ENCODE measurements around the gene SYNPO2.

The SYNPO2 gene

DNA sequence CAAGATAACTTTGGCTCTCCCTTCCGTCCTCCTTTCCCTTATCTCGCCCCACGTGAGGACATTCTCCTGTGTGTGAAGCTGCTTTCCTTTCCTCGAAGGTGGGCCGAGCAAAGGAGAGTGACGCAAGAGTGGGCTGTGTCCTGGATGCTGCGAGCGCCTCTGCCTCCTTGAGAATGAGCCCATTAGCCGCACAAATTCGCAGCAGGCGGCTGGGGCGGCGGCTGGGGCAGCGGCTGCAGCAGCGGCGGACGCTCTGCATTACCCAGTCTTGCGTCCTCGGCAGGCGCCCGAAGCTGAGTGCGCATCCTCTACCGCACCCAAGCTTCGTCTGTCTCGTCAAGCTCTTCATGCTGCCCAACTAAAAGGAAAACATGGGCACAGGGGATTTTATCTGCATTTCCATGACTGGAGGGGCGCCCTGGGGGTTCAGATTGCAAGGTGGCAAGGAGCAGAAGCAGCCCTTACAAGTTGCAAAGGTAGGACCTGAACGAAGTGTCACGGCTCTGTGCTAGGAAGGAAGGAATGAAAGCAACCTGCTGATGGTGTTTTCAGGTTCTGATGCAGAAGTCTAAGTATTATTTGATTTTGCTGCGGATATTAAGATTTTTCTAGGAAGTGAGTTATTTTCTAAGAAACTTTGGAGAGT is at the start of gene SYNPO2:
Gene SYNPO2 (plus strand): TSS at position 189 of the 646 bp plus-strand sequence. CDS start 183 bp downstream, at position 372.
- TF ChIP-seq CEBPB (IDR thresholded peaks at IDR 0.05), result peak; percentile 88
- no peak for TF ChIP-seq EP300 (IDR thresholded peaks at IDR 0.05; ENCODE audit: borderline replicate concordance)
- no peak for TF ChIP-seq NFIC (IDR thresholded peaks at IDR 0.05)
- TF ChIP-seq TAF1 (IDR thresholded peaks at IDR 0.05; ENCODE audit: low read depth), result no peak
- no peak for TF ChIP-seq MAX (IDR thresholded peaks at IDR 0.05)
- TF ChIP-seq USF1 (IDR thresholded peaks at IDR 0.05), result no peak; the same call in 1 of the 2 replicates
- TF ChIP-seq ZBTB7A (IDR thresholded peaks at IDR 0.05; ENCODE audit: low read depth), result no peak
- TF ChIP-seq TEAD4 (IDR thresholded peaks at IDR 0.05), result no peak
- no peak for TF ChIP-seq TCF12 (IDR thresholded peaks at IDR 0.05; ENCODE audit: low read depth)
- TF ChIP-seq, protein P1, sequence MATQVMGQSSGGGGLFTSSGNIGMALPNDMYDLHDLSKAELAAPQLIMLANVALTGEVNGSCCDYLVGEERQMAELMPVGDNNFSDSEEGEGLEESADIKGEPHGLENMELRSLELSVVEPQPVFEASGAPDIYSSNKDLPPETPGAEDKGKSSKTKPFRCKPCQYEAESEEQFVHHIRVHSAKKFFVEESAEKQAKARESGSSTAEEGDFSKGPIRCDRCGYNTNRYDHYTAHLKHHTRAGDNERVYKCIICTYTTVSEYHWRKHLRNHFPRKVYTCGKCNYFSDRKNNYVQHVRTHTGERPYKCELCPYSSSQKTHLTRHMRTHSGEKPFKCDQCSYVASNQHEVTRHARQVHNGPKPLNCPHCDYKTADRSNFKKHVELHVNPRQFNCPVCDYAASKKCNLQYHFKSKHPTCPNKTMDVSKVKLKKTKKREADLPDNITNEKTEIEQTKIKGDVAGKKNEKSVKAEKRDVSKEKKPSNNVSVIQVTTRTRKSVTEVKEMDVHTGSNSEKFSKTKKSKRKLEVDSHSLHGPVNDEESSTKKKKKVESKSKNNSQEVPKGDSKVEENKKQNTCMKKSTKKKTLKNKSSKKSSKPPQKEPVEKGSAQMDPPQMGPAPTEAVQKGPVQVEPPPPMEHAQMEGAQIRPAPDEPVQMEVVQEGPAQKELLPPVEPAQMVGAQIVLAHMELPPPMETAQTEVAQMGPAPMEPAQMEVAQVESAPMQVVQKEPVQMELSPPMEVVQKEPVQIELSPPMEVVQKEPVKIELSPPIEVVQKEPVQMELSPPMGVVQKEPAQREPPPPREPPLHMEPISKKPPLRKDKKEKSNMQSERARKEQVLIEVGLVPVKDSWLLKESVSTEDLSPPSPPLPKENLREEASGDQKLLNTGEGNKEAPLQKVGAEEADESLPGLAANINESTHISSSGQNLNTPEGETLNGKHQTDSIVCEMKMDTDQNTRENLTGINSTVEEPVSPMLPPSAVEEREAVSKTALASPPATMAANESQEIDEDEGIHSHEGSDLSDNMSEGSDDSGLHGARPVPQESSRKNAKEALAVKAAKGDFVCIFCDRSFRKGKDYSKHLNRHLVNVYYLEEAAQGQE (IDR thresholded peaks at IDR 0.05; ENCODE audit: low read depth), result no peak
- no peak for TF ChIP-seq FOXM1 (IDR thresholded peaks at IDR 0.05; ENCODE audit: borderline replicate concordance, low read depth)
- TF ChIP-seq YY1 (IDR thresholded peaks at IDR 0.05; ENCODE audit: low read depth), result no peak
- TF ChIP-seq CREB1 (IDR thresholded peaks at IDR 0.05; ENCODE audit: low read depth), result 0 out of 2 replicates have a peak, but pooled peaks have one; percentile 24
- TF ChIP-seq EGR1 (IDR thresholded peaks at IDR 0.05), result no peak
- TF ChIP-seq RAD21 (IDR thresholded peaks at IDR 0.05; ENCODE audit: low read depth), result peak; percentile 5; the same call in 1 of the 2 replicates

DNA sequence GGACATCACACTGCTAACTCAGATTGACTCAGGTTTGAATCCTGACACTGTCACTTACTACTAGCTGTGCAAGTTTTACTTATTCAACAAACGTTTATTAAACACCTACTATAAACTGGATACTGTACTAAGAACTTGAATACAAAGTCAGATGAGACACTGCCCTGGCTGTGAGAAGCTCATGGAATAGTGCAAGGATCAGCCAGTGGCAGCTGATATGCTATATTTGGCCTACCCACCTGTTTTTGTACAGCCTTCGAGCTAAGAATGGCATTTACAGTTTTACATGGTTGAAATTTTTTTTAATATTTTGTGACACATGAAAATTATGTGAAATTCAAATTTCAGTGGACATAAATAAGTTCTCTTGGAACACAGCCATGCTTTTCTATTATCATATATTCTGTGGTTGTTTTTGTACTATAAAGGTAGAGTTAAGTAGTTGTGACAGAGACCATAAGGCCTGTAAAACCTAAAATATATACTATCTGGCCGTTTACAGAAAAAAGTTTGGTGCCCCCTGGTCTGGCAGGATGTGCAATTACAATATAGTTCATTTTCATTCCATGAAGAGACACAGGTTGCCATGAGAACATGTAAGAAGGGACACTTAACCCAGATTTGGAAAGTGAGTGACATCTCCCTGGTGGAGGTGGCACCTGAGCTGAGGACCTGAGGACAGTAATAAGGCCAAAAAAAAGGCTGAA is 49.3 kb upstream of the SYNPO2 start:
- TF ChIP-seq NFIC (IDR thresholded peaks at IDR 0.05) (no peak), TCF12 (IDR thresholded peaks at IDR 0.05; ENCODE audit: low read depth) (no peak), FOXM1 (IDR thresholded peaks at IDR 0.05; ENCODE audit: borderline replicate concordance, low read depth) (no peak), TAF1 (IDR thresholded peaks at IDR 0.05; ENCODE audit: low read depth) (no peak), ZBTB7A (IDR thresholded peaks at IDR 0.05; ENCODE audit: low read depth) (no peak), CEBPB (IDR thresholded peaks at IDR 0.05) (no peak), RAD21 (IDR thresholded peaks at IDR 0.05; ENCODE audit: low read depth) (no peak), TEAD4 (IDR thresholded peaks at IDR 0.05) (no peak), YY1 (IDR thresholded peaks at IDR 0.05; ENCODE audit: low read depth) (no peak), CREB1 (IDR thresholded peaks at IDR 0.05; ENCODE audit: low read depth) (no peak), MAX (IDR thresholded peaks at IDR 0.05) (no peak), EGR1 (IDR thresholded peaks at IDR 0.05) (no peak), EP300 (IDR thresholded peaks at IDR 0.05; ENCODE audit: borderline replicate concordance) (no peak), USF1 (IDR thresholded peaks at IDR 0.05) (no peak)
- TF ChIP-seq, protein P1 (IDR thresholded peaks at IDR 0.05; ENCODE audit: low read depth), result no peak

DNA sequence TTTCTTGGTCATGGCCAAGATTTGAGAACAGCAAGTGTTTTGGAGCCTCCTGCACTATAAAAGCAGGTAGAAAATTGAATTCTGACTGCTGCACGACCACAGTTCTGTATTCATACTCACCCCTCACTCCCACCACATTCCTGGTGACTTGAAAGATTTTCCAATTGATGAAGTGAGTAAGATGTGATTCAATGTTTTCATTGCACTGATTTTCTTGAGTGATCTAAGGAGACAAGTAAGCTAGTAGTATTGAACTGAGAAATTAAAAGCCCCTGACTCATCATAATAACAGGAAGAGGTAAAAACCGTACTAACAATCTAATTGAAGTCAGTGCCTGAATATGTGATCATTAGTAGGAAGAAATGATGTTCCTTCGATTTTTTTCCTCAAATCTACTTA is 46.6 kb upstream of the SYNPO2 start:
- TF ChIP-seq RAD21 (IDR thresholded peaks at IDR 0.05; ENCODE audit: low read depth) (no peak), FOXM1 (IDR thresholded peaks at IDR 0.05; ENCODE audit: borderline replicate concordance, low read depth) (no peak), YY1 (IDR thresholded peaks at IDR 0.05; ENCODE audit: low read depth) (no peak), USF1 (IDR thresholded peaks at IDR 0.05) (no peak), TCF12 (IDR thresholded peaks at IDR 0.05; ENCODE audit: low read depth) (no peak), NFIC (IDR thresholded peaks at IDR 0.05) (no peak), ZBTB7A (IDR thresholded peaks at IDR 0.05; ENCODE audit: low read depth) (no peak), TEAD4 (IDR thresholded peaks at IDR 0.05) (no peak), MAX (IDR thresholded peaks at IDR 0.05) (no peak), EP300 (IDR thresholded peaks at IDR 0.05; ENCODE audit: borderline replicate concordance) (no peak), CREB1 (IDR thresholded peaks at IDR 0.05; ENCODE audit: low read depth) (no peak), TAF1 (IDR thresholded peaks at IDR 0.05; ENCODE audit: low read depth) (no peak), EGR1 (IDR thresholded peaks at IDR 0.05) (no peak), CEBPB (IDR thresholded peaks at IDR 0.05) (no peak)
- TF ChIP-seq, protein P1 (IDR thresholded peaks at IDR 0.05; ENCODE audit: low read depth), result no peak
